Measurements from ENCODE around the gene ZNF484.

GRCh38 chr9:92875373-92875772, 2.5 kb downstream of the ZNF484 start:
- TF ChIP-seq MYC (IDR thresholded peaks at IDR 0.05; ENCODE audit: low read depth, low read length) (no peak), CTCF (IDR thresholded peaks at IDR 0.05; ENCODE audit: extremely low read depth in 1 of 2, insufficient read depth in 1 of 2, low read depth in 1 of 2, low read length in 2 of 2) (no peak), POLR2AphosphoS5 (IDR thresholded peaks at IDR 0.05; ENCODE audit: insufficient read depth, low read depth, low read length) (no peak), MAX (IDR thresholded peaks at IDR 0.05; ENCODE audit: insufficient read depth, insufficient read length) (no peak), POLR2A (IDR thresholded peaks at IDR 0.05; ENCODE audit: low read depth, low read length) (no peak), EZH2 (IDR thresholded peaks at IDR 0.05; ENCODE audit: borderline replicate concordance, low read depth, low read length, severe bottlenecking) (no peak), JUN (IDR thresholded peaks at IDR 0.05; ENCODE audit: borderline replicate concordance, insufficient read depth, insufficient read length, low read depth) (no peak)
